Measurements from ENCODE around the gene TCF12. TPM values are rescaled to one million over a fixed set of nuclear protein-coding genes. Genes with fewer than 3 reads are reported as not detected.

The TCF12 gene
- polyA plus RNA-seq, 1 donor = 194 TPM

DNA sequence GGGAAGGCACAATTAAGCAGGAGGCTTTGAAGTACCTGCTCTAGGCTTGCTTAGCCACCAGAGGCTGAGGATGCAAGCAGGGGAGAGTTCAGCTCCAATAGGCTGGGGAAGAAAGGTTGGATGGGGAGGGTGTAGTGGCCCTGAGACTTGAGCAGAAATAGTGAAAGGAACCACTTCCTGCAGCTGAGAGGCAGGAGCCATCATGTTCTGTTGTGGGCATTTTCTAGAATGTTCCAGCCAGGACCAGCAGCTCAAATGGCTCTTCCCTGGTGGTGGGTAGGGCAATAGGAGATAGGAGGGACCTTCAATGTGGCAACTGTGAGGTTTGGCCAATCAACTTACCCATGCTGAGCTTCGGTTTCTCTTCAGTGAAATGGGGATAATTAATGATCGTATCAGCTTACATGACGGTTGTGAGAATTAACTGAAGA, 378.7 kb downstream of the TCF12 start:
- DNase-seq = no peak

DNA sequence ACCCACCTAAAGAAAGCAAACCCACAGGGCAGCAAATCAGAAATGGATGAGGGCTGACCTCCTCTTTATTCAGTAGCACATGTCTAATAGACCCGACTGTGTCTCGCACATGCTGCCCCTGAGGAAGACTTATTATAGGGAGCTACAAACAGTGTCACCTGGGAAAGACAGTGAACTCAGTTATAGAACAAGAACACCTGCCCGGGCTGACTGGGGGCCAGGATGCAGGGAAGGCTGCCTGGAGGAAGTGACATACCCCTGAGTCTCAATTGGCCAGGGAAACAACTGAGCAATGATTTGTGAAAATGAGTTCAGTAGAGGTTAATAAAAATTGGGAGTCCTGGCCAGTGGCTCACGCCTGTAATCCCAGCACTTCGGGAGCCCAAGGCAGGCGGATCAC, 379.2 kb downstream of the TCF12 start:
- DNase-seq = no peak

DNA sequence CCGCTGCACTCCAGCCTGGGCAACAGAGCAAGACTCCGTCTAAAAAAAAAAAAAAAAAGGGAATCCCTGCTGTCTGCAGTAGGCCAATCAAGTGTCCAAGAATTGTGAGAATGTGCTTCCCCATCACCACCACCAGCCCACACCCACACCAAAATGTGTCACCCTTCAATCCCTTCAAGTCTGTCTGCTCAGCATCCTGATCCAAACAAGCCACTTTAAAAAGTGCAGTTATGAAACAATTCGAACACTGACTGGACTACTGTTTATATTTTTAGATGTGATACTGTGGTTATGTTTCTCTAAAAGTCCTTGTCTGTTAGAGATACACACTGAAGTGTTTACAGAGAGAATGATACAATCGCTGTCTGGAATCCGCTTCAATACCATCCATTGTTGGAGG, 379.8 kb downstream of the TCF12 start:
- DNase-seq = no peak

DNA sequence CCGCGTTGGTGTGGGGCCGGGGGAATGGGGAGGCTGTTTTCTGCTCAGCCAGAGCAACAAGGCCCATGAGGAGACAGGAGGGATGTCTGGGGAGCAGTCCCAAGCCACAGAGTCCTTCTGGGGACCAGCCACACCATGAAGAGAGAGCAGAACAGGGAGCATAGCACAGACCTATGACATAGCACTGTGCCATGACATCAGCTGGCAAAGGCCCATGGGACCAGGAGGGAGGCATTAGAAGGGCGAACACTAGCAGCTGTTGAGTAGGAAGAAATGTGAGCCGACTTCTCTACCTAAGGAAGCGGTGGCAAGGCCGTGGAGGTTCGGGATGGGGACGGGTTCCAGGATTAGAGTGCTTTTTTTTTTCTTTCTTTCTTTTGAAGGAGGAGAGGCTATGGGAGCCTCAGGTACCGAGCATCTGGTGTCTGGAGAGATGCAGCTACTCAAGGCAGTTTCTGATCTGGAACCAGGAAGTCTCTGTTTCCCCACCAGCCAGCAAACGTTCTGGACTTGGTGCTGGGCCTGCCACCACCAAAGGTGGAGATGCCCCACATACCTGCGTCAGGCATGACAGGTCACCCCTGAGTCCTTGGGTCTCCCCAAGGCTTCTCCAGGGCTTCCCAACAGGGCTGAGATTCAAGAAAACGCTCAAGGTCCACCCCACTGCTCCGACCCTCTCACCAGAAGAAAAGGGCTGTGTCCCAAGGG, 380.6 kb downstream of the TCF12 start:
- no peak for DNase-seq

DNA sequence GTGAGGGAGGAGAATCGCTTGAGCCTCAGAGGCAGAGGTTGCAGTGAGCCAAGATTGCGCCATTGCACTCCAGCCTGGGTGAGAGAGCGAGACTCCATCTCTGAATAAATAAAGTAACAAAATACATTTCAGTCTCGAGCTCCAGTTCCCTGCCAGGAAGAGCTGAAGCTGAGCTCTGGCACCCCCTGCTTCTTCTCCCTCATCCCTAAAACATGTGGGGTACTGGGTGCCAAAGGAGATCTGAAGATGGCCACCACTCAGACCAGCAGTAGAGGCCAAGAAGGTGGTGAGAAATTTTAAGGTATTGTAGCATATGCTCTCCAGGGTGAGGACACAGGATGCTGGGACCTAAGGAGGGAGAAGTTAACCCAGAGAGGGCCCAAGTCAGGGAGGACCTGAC, 382.9 kb downstream of the TCF12 start:
- DNase-seq = no peak

DNA sequence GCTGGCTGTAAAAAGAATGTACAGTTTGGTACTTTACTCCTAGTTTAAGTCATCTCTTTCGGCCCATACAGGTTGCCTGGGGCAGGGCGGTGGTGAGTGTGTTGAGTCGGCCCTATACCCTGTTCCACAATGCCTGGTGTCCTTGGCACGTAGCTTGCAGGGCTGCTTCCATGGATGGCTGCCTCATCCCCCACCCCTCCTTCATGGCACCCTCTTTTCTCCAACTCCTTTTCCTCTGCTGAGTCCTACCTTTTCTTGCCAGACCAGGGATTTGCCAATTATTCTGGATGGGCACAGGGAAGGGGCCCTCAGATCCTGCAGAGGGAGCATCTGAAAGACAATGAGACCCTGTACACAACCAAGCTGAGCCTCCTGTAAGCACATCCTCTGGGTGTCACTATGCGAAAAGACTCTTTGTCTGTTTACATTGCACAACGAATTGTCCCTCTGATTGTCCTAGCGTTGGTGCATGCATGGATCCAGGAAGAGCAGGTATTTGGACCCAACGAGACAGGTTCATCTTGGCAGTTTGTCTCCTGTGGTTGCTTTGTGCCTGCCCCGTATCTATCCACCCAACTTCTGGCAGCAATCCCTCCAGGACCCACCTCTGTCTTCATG, 384.3 kb downstream of the TCF12 start:
- DNase-seq = no peak

DNA sequence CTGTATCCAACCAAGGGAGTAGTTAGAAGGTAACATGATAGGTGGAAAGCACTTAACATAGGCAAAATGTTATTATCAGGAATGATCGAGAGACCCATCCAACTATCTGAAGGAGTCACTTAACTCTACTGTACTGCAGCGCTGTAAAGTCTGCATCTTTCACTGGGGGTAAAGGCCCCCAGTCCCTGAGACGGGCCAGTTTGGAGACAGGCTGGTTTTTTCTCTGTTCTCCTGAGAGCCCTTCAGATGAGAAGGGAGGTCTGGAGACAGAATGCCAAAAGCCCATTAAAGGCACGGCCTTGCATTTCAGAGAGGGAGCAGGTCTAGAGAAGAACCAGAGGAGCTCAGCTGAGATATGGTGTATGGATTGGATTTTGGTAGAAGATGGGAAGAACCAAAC, 386.6 kb downstream of the TCF12 start:
- DNase-seq = no peak

DNA sequence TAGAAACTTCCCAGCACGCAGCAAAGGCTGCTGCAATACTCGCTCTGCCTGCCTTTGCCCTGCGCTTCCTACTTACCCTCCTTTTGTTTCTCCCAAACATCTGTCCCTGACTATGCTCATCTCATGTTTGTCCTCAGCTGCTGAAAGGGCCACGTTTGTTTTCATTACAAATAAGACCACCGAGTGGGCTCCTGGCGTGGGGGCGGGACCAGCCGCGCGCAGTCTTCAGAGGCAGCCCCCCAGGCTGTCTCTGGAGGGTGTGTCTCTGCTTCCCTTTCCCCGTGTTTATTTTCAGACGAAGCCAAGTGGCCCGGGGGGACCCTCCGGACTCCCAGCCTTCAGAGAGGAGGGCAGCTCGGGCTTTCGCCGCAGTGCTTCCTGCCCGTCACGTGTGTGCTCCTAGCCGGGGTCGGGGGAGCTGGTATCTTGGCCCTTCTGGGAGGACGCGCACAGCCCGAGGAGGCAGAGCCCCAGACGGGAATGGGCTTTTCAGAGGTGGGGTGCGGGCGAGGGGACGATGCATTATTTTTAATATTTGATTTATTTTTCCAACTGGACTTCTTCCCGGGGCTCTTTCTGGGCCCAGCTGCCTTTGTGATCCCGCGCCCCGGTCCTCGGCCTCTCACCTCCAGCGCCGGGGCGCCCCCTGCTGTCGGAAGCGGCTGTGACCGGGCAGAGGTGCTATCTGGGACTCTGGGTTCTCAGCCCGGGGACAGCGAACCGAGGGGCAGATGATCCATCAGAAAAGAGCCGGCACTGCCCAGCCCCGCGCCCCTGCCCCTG, 387.9 kb downstream of the TCF12 start:
- peak; percentile 77 for DNase-seq

DNA sequence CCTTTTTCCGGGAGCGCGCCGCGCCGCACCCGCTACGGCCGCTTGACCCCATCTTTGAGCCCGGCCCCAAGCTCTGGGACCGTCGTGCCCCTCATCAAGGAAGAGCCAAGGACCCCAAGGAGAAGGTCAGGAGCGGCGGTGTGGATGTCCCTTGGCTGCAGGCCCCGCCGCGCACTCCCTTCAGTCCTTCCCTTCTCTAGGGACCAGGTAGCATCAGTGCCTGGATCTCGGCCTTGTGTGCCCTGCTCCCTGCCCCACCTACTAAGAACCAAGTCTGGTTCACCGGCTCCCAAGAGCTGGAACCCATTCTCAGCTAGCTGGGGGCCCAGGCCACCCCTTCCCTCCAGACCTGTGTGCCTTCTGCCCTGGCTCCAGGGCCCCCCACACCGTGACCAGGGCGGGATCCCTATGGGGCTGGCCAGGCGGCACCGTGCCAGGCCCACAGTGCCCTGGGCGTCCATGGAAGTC, 388.5 kb downstream of the TCF12 start:
- no peak for DNase-seq

DNA sequence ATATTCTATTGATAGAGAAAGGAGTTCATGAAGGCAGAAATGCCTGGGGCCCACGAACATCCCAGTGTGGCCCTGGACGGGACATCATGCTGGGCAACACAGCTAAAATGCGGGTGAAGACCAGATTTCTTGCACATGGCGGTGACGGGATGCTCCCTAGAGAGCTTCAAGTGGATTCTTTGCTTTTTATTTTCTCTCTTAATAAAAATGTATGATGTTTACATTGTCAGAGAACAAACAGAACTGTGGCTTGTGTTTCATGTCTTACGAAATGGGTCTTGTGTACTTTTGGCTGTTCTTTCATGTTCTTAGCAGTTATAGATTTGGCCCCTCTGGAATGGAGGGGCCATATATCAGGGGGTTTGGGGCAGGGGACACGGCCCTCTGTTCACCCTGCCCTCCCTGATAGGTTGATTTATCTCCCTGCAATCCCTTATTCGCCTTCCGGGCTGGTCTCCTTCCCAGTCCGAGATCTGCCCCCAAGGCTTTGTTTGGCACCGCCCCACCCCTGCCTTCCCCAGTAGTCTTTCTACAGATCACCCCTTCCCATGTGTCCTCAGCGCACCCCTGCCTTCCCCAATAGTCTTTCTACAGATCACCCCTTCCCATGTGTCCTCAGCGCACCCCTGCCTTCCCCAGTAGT, 389.2 kb downstream of the TCF12 start:
- DNase-seq = peak; percentile 59

DNA sequence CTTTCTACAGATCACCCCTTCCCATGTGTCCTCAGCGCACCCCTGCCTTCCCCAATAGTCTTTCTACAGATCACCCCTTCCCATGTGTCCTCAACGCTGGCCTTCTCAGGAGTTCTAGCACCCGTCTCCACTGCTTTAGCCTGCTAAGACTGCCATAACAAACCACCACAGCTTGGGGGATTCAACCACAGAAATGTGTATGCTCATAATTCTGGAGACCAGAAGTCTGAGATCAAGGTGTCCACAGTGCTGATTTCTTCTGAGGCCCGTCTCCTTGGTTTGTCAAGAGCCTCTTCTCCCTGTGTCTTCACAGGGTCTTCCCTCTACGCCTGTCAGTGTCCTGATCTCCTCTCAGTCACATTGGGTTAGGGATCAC, 389.7 kb downstream of the TCF12 start:
- no peak for DNase-seq

DNA sequence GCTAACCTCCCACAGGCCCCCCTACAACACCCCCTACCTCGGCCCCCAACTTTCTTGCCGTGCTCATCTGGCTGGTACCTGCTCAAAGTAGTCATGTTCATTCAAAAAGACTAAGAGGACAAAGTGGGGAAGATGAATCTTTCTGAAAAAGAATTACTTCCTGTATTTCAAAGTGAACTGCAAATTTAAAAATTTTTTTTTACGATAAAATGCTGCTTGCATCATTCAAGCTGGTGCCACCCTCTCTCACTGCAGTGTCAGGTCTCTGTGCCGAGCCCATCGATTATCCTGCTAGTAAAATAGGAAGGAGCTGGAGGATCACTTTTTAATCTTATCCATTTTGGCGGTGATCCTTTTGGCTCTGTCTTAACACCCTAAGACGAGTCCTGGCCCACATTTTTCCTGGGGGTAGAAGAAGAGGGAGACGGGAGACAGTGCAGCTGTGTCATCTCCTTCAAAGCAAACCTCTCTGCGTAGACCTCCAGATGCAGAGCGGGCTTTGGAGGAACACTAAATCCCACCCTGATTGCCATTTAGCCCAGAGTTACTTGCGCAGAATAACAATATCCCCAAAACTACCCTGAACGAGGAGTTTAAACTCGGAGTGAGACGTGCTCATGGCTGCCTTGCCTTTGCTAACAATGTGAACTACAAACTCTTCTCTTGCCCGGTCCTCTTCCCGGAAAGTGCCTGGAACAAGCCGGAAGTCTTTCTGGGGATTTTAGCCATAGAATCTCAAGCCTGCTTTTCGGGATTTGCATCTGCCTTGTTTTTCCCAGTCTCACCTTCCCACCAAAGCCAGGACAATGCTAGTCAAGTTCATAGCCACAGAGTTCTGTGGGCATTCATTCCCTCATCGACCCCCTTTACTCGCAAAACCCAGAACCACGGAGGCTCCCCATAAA, 391.7 kb downstream of the TCF12 start:
- DNase-seq = no peak

DNA sequence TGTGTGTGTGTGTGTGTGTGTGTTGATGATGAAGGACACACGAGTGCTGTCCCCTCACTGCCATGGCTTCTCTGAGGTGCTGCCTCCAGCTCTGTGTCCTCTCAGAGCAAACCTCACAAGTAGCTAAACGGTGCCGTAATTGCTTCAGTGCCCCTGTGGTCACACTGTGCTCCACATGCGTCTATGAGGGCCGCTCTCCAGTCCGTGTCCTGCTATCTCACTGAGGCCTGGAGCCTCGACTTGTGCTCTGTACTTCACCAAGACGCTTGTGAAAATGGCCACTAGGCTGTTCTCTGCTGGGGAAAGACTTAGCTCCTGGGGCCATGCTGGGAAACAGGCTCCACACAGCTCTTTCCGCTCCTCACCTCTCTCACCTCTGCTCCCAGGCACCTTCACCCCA, 392.4 kb downstream of the TCF12 start:
- no peak for DNase-seq

DNA sequence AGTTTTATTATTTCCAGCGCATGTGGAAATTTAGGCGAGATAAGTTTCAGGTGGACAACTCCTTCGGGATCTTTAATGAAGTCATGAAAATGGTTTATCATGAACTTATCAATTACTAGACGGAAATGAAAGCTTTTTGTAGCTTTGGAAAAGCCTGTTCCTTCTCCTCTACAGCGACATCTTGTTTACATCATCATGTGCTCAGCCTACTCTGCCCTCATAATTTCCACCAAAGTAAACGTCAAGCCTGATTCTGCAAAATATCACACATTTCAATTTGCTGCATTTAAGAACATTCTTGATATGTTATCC, 393.5 kb downstream of the TCF12 start:
- no peak for DNase-seq

DNA sequence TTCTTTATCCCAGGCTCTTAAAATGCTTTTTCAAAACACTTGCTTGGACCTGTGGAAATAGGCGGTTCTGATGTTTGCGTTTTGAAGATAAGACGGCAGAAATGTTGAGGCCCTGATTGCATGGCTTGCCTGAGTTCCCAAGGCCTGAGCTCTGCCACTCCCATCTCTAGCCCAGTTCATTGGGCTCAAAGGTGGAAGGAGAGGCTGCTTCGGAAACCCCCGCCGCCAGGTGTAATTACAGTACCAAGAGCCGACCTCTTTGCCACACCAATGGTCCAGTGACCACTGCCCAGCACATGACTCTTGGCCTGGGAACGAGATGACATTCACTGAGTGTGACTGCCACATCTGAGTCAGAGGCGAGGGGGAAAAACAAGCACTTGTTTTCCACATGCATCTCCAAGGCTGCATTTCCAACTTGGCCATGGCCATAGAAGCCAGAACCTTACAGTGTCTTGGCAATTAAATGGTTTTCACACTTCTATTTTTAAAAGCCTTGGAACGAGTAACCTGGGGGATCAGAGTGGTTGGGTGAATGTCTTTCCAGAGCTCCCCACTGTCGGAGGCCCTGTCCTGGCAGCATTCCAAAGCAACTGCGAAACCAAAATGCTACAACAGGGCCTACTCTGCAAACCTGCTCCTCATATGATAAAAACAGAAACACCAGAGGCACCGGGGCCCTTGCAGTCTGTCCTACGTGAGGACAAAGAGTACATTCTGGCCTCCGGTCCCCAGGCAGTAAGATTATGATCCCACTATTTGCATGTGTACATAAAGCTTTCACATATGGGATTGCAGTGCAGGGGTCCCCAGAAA, 394.1 kb downstream of the TCF12 start:
- DNase-seq = no peak

DNA sequence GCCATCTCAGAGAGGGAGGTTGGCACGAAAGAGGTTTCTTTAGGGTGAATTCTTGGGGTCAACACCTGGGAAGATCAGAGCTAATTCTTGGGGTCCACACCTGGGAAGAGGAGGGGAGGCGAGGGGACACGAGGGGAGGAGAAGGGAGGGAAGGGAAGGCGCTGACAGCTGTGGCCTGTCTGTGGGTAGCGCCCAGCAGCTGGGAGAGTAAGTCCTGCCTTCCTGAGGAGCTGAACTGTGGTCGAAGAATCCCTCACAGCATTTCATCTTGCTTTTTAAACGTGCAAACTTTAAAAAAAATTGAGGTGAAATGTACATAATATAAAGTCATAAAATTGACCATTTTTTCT, 394.7 kb downstream of the TCF12 start:
- DNase-seq = no peak

DNA sequence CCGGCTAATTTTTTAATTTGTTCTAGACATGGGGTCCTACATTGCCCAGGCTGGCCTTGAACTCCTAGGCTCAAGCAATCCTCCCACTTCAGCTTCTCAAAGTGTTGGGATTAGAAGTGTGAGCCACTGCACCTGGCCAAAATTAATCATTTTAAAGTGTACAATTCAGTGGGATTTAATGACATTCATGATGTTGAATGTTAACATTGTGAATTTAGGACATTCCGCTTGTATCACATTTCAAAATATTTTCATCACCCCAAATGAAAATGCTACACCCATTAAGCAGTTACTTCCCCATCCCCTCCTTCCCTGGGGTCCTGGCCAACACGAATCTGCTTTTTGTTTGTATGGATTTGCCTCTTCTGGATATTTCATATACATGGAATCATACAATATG, 395.8 kb downstream of the TCF12 start:
- no peak for DNase-seq

DNA sequence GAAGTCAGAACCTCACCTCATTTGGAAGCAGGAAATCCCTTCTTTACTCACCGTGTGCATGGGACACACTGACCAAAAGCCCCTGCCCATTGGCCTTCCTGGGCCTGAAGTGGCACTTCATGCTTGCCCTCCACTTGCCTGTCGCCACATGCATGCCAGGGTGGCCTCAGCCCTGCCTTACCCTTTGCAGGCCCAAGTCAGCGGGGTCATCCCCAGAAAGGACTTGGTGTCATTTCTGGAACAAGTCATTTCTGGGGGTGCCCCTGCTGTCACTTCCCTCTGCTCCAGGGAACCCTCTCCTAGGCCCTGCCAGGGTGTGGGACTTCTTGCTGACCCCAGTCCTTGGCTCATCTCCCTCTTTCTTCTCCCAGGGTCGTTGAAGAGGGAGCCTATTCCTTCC, 398.0 kb downstream of the TCF12 start:
- DNase-seq = no peak

DNA sequence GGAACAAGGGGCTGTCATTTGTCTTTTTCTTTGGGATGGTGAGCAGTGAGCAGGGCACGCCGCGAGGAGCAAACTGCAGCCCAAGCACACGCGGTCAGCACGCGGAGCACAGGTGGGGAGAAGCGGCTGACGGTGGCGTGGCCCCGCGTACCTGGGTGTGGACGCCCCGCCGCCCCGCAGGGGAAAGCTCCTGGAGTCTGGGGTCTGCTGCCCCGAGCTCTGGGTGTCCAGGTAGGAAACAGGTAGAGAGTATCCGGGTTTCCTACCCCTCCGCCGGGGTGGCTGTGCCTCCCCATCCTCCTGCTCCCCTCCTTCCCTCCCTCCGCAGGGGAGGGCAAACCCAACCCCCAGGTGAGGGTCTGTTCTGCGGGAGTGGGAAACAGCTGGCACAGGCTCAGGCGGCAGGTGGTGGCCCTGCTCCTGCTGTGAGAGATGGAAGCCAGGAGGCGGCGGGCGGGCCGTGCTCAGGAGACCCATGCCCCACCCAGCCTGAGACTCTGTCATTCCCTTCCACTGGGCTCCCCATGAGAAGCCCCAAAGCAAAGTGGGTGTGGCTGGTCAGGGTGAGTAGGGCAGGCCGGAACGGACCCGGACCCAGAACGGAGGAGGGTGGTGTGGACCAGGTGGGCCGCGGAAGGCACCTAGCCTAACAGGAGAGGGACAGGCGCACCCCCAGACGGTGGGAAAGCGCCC, 400.9 kb downstream of the TCF12 start:
- DNase-seq = no peak

DNA sequence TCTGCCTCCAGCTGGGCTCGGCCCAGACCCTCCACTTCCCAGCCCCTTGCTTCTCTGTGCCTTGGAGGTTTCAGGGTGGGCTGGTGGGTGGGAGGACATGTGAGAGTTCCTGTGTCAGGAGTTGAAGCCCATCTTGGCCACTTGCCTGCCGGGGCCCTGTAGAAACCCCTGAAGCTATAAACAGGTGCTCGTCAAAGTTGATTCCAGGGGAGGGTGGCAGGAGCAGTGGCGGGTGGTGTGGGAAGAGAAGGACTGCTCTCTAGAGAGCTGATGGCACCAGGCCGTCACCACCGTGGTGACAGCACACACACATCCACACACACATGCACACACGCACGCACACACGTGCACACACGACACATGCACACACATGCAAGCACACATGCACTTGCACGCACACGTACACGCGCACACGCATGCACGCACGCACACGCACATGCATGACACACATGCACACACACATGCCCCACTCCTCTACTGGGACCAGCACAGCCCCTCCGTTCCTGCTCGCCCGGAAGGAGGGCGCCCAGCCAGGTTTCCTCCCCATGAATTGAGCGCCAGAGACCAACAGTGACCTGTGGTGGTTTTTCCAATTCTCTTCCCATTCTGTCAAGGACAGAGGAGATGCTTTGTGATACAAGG, 401.6 kb downstream of the TCF12 start:
- no peak for DNase-seq

All from left kidney (tissue), 2 donors.